Keratinocyte (primary cell): Measurements from ENCODE around the gene AADACL2. TPM values are rescaled to one million over a fixed set of nuclear protein-coding genes. Genes with fewer than 3 reads are reported as not detected.

ENCODE experiments used
- DNase-seq: peaks from one replicate; pipeline ENCODE4 v3.0.0-alpha.2; 2011; ENCODE audit warnings: low read depth, missing footprints, low spot score
- FAIRE-seq: peaks from 2 replicates; lab custom pipeline; 2011; peaks lifted over from hg19 to GRCh38; lab: Jason Lieb, UNC
- H2AFZ ChIP-seq: 2 replicates; pipeline ENCODE4 v1.6.0; 2012; ENCODE audit warnings: low read length, control low read depth, inconsistent platforms; ENCODE audit not compliant: control insufficient read depth
- H3K27ac ChIP-seq: 2 replicates; pipeline ENCODE4 v1.5.1; 2011; ENCODE audit warnings: low read length; ENCODE audit not compliant: control insufficient read depth, insufficient read depth
- H3K27me3 ChIP-seq: 3 replicates; pipeline ENCODE4 v1.6.0; 2011; ENCODE audit warnings: low read length; ENCODE audit not compliant: control insufficient read depth, insufficient read depth; ENCODE audit errors: extremely low read depth
- H3K36me3 ChIP-seq, 2 experiments: 2 replicates in 1 of 2; 3 replicates in 1 of 2; pipeline ENCODE4 v1.5.1; 2011; ENCODE audit warnings: low read length in 2 of 2, mild to moderate bottlenecking in 1 of 2; ENCODE audit not compliant: control insufficient read depth in 2 of 2, insufficient read depth in 2 of 2; ENCODE audit errors: extremely low read depth in 1 of 2
- H3K4me1 ChIP-seq: 3 replicates; pipeline ENCODE4 v1.5.1; 2011; ENCODE audit warnings: low read length; ENCODE audit not compliant: control insufficient read depth, insufficient read depth; ENCODE audit errors: extremely low read depth
- H3K4me2 ChIP-seq: 3 replicates; pipeline ENCODE4 v1.6.0; 2011; ENCODE audit warnings: low read depth, low read length; ENCODE audit not compliant: control insufficient read depth, insufficient read depth; ENCODE audit errors: extremely low read depth
- H3K4me3 ChIP-seq, 3 experiments: fragments of 200-600 bp in 1 of 3; sonication (generic) in 1 of 3; 2 replicates in 2 of 3; 3 replicates in 1 of 3; pipeline ENCODE4 v1.5.1; 2011 to 2016; ENCODE audit warnings: low read length in 3 of 3, mild to moderate bottlenecking in 3 of 3, control low read depth in 2 of 3, inconsistent platforms in 1 of 3, low read depth in 1 of 3, mixed read lengths in 1 of 3, mixed run types in 1 of 3, moderate library complexity in 1 of 3; ENCODE audit not compliant: control insufficient read depth in 2 of 3, insufficient read depth in 2 of 3; ENCODE audit errors: extremely low read depth in 1 of 3
- H3K79me2 ChIP-seq: 2 replicates; pipeline ENCODE4 v1.6.0; 2012; ENCODE audit warnings: low read length; ENCODE audit not compliant: control insufficient read depth, insufficient read depth
- H3K9ac ChIP-seq: 3 replicates; pipeline ENCODE4 v1.6.0; 2011; ENCODE audit warnings: low read length; ENCODE audit not compliant: control insufficient read depth, insufficient read depth; ENCODE audit errors: extremely low read depth
- H3K9me1 ChIP-seq: 3 replicates; pipeline ENCODE4 v1.6.0; 2011; ENCODE audit warnings: low read length; ENCODE audit not compliant: control insufficient read depth, insufficient read depth; ENCODE audit errors: extremely low read depth
- H3K9me3 ChIP-seq: 2 replicates; pipeline ENCODE4 v1.5.1; 2012; ENCODE audit warnings: low read depth, low read length; ENCODE audit not compliant: control insufficient read depth
- H4K20me1 ChIP-seq: 3 replicates; pipeline ENCODE4 v1.6.0; 2011; ENCODE audit warnings: low read length; ENCODE audit not compliant: control insufficient read depth, insufficient read depth; ENCODE audit errors: extremely low read depth
- CTCF ChIP-seq, 3 experiments: IDR thresholded peaks in 1 of 3; conservative IDR thresholded peaks in 1 of 3; optimal IDR thresholded peaks in 1 of 3; 2 replicates in 2 of 3; 3 replicates in 1 of 3; pipeline versions ENCODE3 to v1.5.1; 2011; ENCODE audit warnings: low read length in 3 of 3, mild to moderate bottlenecking in 3 of 3, moderate library complexity in 2 of 3, control low read depth in 1 of 3, inconsistent platforms in 1 of 3; ENCODE audit not compliant: insufficient read depth in 2 of 3; ENCODE audit errors: extremely low read depth in 1 of 3
- EZH2 ChIP-seq: IDR thresholded peaks from one replicate; pipeline ENCODE4 v1.6.1; 2012; ENCODE audit warnings: inconsistent platforms, mild to moderate bottlenecking, low read length, moderate library complexity
- dilution Hi-C: fragments of 300-500 bp; cut with MboI; formaldehyde crosslinking; loops from one replicate; pipeline ENCODE4 v1.7.0; 2020; ENCODE audit warnings: low sequenced_read_pairs; ENCODE audit not compliant: extremely low pct_ligation_motif_present
- polyA plus RNA-seq, 5 experiments: library from polyadenylated mRNA; depleted of rRNA in 3 of 5; stranded (reverse) in 3 of 5; stranded (forward) in 1 of 5; unstranded in 1 of 5; fragments of >200 nt; gene quantifications; 1 replicate in 1 of 5; 2 replicates in 3 of 5; 3 replicates in 1 of 5; pipeline versions ENCODE4 v1.2.1 to v1.2.3, GENCODE V29; 2011 to 2012; ENCODE audit warnings: missing spikeins in 2 of 5, low read depth in 1 of 5, low replicate concordance in 1 of 5

AADACL2 gene
- polyA plus RNA-seq, 1 donor (not counting 4 experiments of a cell fraction or from before 2014, with no cell fraction given), result 0.38 TPM

- DNase-seq (no peak), FAIRE-seq (peak; percentile 13)
- Histone ChIP-seq H3K9me1 (no peaks in the 10 kb centered on the region), H3K4me2 (no peak overlapping the region), H4K20me1 (no peaks in the 10 kb centered on the region), H3K9ac (no peak overlapping the region), H2AFZ (no peak overlapping the region), H3K36me3 (no peaks in the 10 kb centered on the region), H3K79me2 (no peaks in the 10 kb centered on the region), H3K4me3 (no peak overlapping the region), H3K27ac (no peak overlapping the region), H3K9me3 (no peaks in the 10 kb centered on the region), H3K4me1 (peaks cover 10% of the 10 kb centered on the region), H3K27me3 (no peaks in the 10 kb centered on the region)
- TF ChIP-seq CTCF (optimal IDR thresholded peaks at IDR 0.05 in 1 of 3, IDR thresholded peaks at IDR 0.05 in 1 of 3, conservative IDR thresholded peaks at IDR 0.05 in 1 of 3; ENCODE audit: extremely low read depth in 1 of 3, insufficient read depth in 2 of 3, low read length in 3 of 3) (no peak), EZH2 (no peak)
- dilution Hi-C loops, result no loop called here
Measured at GRCh38 chr3:151770956-151771355, 37.2 kb downstream of the AADACL2 start.

- H3K4me1 ChIP-seq, result peaks cover 3% of the 10 kb centered on the region
- H2AFZ ChIP-seq, result no peak overlapping the region
- TF ChIP-seq CTCF (optimal IDR thresholded peaks at IDR 0.05 in 1 of 3, IDR thresholded peaks at IDR 0.05 in 1 of 3, conservative IDR thresholded peaks at IDR 0.05 in 1 of 3; ENCODE audit: extremely low read depth in 1 of 3, insufficient read depth in 2 of 3, low read length in 3 of 3) (no peak), EZH2 (no peak)
- H3K9me1 ChIP-seq, result no peaks in the 10 kb centered on the region
- H3K27ac ChIP-seq, result no peak overlapping the region
- H3K4me3 ChIP-seq, result no peak overlapping the region
- no peaks in the 10 kb centered on the region for H3K36me3 ChIP-seq
- FAIRE-seq, result no peak
- no peak overlapping the region for H3K4me2 ChIP-seq
- H3K9ac ChIP-seq, result no peak overlapping the region
- H3K79me2 ChIP-seq, result no peaks in the 10 kb centered on the region
- H3K9me3 ChIP-seq, result no peaks in the 10 kb centered on the region
- H4K20me1 ChIP-seq, result no peaks in the 10 kb centered on the region
- H3K27me3 ChIP-seq, result no peaks in the 10 kb centered on the region
- dilution Hi-C loops, result no loop called here
- DNase-seq, result no peak
Measured at GRCh38 chr3:151772825-151773480, 39.2 kb downstream of the AADACL2 start.
